Adrenal gland (tissue), 12 donors: Measurements from ENCODE around the gene PRPF31. TPM values are rescaled to one million over a fixed set of nuclear protein-coding genes. Genes with fewer than 3 reads are reported as not detected.
A peak's percentile ranks its signal among the peaks of the same experiment; 100 is the strongest.
"Not testable (repeated sequence)": the region's sequence is repeated elsewhere in the genome, so short reads cannot be mapped to it uniquely, and the experiment has no call there.

Experiments
- DNase-seq, 7 donors: peaks; one replicate each; pipeline ENCODE4 v3.0.0-alpha.2; 2019 to 2020
- H3K27ac ChIP-seq, 5 donors: fragments of 200-600 bp; sonication (generic) in 4 of 5; 1 replicate in 3 of 5; 2 replicates in 2 of 5; pipeline versions ENCODE4 v1.5.1 to v1.8.0; 2016 to 2020; ENCODE audit warnings: mild to moderate bottlenecking in 1 of 5
- H3K27me3 ChIP-seq: fragments of 200-600 bp; 2 replicates; pipeline ENCODE4 v1.8.0; 2021
- H3K36me3 ChIP-seq, 2 donors: fragments of 200-600 bp; replicated peaks in 1 of 2; 1 replicate in 1 of 2; 2 replicates in 1 of 2; pipeline versions ENCODE4 v1.5.1 to v1.8.0; 2018 to 2022
- H3K4me1 ChIP-seq, 2 donors: fragments of 200-600 bp; replicated peaks in 1 of 2; 1 replicate in 1 of 2; 2 replicates in 1 of 2; pipeline versions ENCODE4 v1.5.1 to v1.8.0; 2018 to 2021
- H3K4me3 ChIP-seq, 4 donors: fragments of 200-600 bp; sonication (generic) in 3 of 4; one replicate each; pipeline ENCODE4 v1.5.1; 2016 to 2018
- H3K9me3 ChIP-seq, 3 donors: fragments of 200-600 bp; sonication (generic) in 1 of 3; replicated peaks in 1 of 3; 1 replicate in 2 of 3; 2 replicates in 1 of 3; pipeline versions ENCODE4 v1.5.1 to v1.8.0; 2016 to 2021
- CTCF ChIP-seq, 6 experiments: fragments of 450-650 bp in 4 of 6; fragments of 200-600 bp in 2 of 6; sonication (generic) in 1 of 6; IDR thresholded peaks; 1 replicate in 5 of 6; 2 replicates in 1 of 6; pipeline versions ENCODE4 v1.5.1 to v1.8.0; 2016 to 2021; ENCODE audit warnings: antibody characterized with exemption in 6 of 6, mild to moderate bottlenecking in 2 of 6, moderate library complexity in 1 of 6
- POLR2A ChIP-seq, 2 donors: fragments of 450-650 bp; IDR thresholded peaks; one replicate each; pipeline ENCODE4 v1.6.1; 2017; ENCODE audit warnings: antibody characterized with exemption in 2 of 2, mild to moderate bottlenecking in 2 of 2, moderate library complexity in 1 of 2
- WGBS, 4 donors: extraction: QIAGEN DNeasy Blood & Tissue Kit in 2 of 4; methylation state at CpG; one replicate each; pipeline versions ENCODE4 v1.1.5 to v1.1.7; 2013 to 2017; 5-methylcytosine and 5-hydroxymethylcytosine counted together
- intact Hi-C, 2 donors: fragments of 100-400 bp; cut with DNase I; formaldehyde crosslinking; loops; one replicate each; pipeline versions ENCODE4 v1.14.1 to v1.15.0; 2022 to 2023
- polyA plus RNA-seq, 3 donors: library from polyadenylated mRNA; stranded (reverse); fragments of 200-250 nt in 2 of 3; fragments of 350-450 nt in 1 of 3; fragmentation: Illumina TruSeq in 1 of 3; extraction: RNeasy Lipid Tissue Mini Kit (QIAGEN cat#74804) in 1 of 3; gene quantifications; one replicate each; pipeline ENCODE4 v1.2.3, GENCODE V29; 2013 to 2014
- total RNA-seq, 9 donors: library from RNA; depleted of rRNA in 4 of 9; stranded (reverse); fragments of >200 nt in 4 of 9; fragments of 120-200 nt in 1 of 9; fragmentation: NEBNext Ultra II Directional in 1 of 9; extraction: Animal tissue kit (Norgen Biotek cat#: 25700) in 1 of 9; gene quantifications; one replicate each; pipeline versions ENCODE4 v1.1.0 to v1.2.4, GENCODE V29; 2013 to 2023
- donor health status: healthy with polysubstance abuse.
- donor health status: Bipolar disorder and iron deficiency.
- donor health status: DM: yes; HTN: yes; CAD: no.
- donor health status: DM: no; HTN: no; CAD: no.
- donor health status: DM: no; HTN: no; CAD: no.
- donor health status: DM: yes; HTN: yes; CAD: no.

The PRPF31 gene
- total and polyA plus RNA-seq, 12 donors = 36.1 to 91.7 (median 54.4) TPM

- intact Hi-C loops = no loop called here
- no peak overlapping the region for H3K27ac ChIP-seq
- no peaks in the 10 kb centered on the region for H3K36me3 ChIP-seq
- no peak for DNase-seq
- H3K27me3 ChIP-seq = no peaks in the 10 kb centered on the region
- TF ChIP-seq CTCF (IDR thresholded peaks at IDR 0.05) = no peak
- no peak for TF ChIP-seq POLR2A (IDR thresholded peaks at IDR 0.05)
- peaks cover 0 to 7% of the 10 kb centered on the region in 2 donors for H3K4me1 ChIP-seq
- no peaks in the 10 kb centered on the region for H3K9me3 ChIP-seq
- no peak overlapping the region for H3K4me3 ChIP-seq
- WGBS, 4 donors = 75 to 86% (median 82%) methylated on average over 17 of the region's 17 CpGs
These were observed 21.0 kb upstream of the PRPF31 start for GRCh38 chr19:54094426-54095000.

GRCh38 chr19:54095136-54095858 lies 20.3 kb upstream of the PRPF31 start:
- TF ChIP-seq POLR2A (IDR thresholded peaks at IDR 0.05) (no peak), CTCF (IDR thresholded peaks at IDR 0.05) (no peak)
- H3K4me3 ChIP-seq = peak overlapping the region in 1 of 4 donors; percentile 45
- no peaks in the 10 kb centered on the region for H3K36me3 ChIP-seq
- 70 to 90% (median 78%) methylated on average over 17 to 22 of the region's 22 CpGs for WGBS, 4 donors
- H3K27ac ChIP-seq = no peak overlapping the region
- intact Hi-C loops = no loop called here
- DNase-seq = no peak
- H3K9me3 ChIP-seq = no peaks in the 10 kb centered on the region
- no peaks in the 10 kb centered on the region for H3K27me3 ChIP-seq
- peaks cover 0 to 7% of the 10 kb centered on the region in 2 donors for H3K4me1 ChIP-seq

GRCh38 chr19:54095859-54096616 lies 19.5 kb upstream of the PRPF31 start:
- H3K4me3 ChIP-seq = peak overlapping the region in 1 of 4 donors; percentile 45
- H3K27me3 ChIP-seq, H3K4me1 ChIP-seq, H3K36me3 ChIP-seq, H3K9me3 ChIP-seq, intact Hi-C loops, H3K27ac ChIP-seq: not testable (repeated sequence)
- 1 to 3% (median 1%) methylated on average over 15 to 46 of the region's 46 CpGs for WGBS, 4 donors
- DNase-seq = peak in 3 of 7 donors; percentile 50 to 71 (median 60)

GRCh38 chr19:54096617-54097106 lies 18.9 kb upstream of the PRPF31 start:
- no peaks in the 10 kb centered on the region for H3K9me3 ChIP-seq
- peak overlapping the region in 1 of 4 donors; percentile 41 for H3K4me3 ChIP-seq
- H3K27ac ChIP-seq = peak overlapping the region in 1 of 5 donors; percentile 43
- 4 to 13% (median 10%) methylated on average over 14 of the region's 14 CpGs for WGBS, 4 donors
- no peak for DNase-seq
- intact Hi-C loops = no loop called here
- TF ChIP-seq POLR2A (IDR thresholded peaks at IDR 0.05) (no peak), CTCF (IDR thresholded peaks at IDR 0.05) (peak in 1 of 6 experiments; percentile 24)
- no peaks in the 10 kb centered on the region for H3K27me3 ChIP-seq
- H3K36me3 ChIP-seq = no peaks in the 10 kb centered on the region
- peaks cover 0 to 7% of the 10 kb centered on the region in 2 donors for H3K4me1 ChIP-seq
